ENCODE results near the gene SLC24A4. TPM values are rescaled to one million over a fixed set of nuclear protein-coding genes. Genes with fewer than 3 reads are reported as not detected.
A peak's percentile ranks its signal among the peaks of the same experiment; 100 is the strongest.

SLC24A4 gene
- total and polyA plus RNA-seq, 7 experiments from 2014 or later = 0.10 to 15.3 (median 2.1) TPM; not detected in 4

GRCh38 chr14:92440345-92441003 lies 117.5 kb downstream of the SLC24A4 start:
- Mint-ChIP-seq H3K4me1 (peaks cover 0 to 17% (median 3%) of the 10 kb centered on the region in 7 donors), H3K36me3 (no peaks in the 10 kb centered on the region), H3K4me3 (no peak overlapping the region), H3K27ac (no peak overlapping the region), H3K27me3 (peaks cover 0 to 5% (median 3%) of the 10 kb centered on the region in 5 donors), H3K9me3 (peaks cover 0 to 6% (median 0%) of the 10 kb centered on the region in 11 donors)
- ChIA-PET CTCF (no interaction called here), POLR2A (no interaction called here)
- DNase-seq = no peak
- Histone ChIP-seq H3K4me3 (ENCODE audit: low read length) (no peak overlapping the region), H3K9me3 (ENCODE audit: control insufficient read depth in 2 of 3, low read length in 3 of 3) (no peaks in the 10 kb centered on the region), H3K36me3 (ENCODE audit: control insufficient read depth in 2 of 3, insufficient read depth in 3 of 3, low read length in 3 of 3) (no peaks in the 10 kb centered on the region), H3K27ac (ENCODE audit: low read depth, low read length) (no peak overlapping the region), H3K4me1 (ENCODE audit: control insufficient read depth in 2 of 2, insufficient read depth in 2 of 2, low read length in 2 of 2) (peaks cover 0 to 14% of the 10 kb centered on the region in 2 donors), H3K27me3 (ENCODE audit: control insufficient read depth in 2 of 2, insufficient read depth in 2 of 2, low read length in 2 of 2) (no peaks in the 10 kb centered on the region)
- intact Hi-C loops (cut with micrococcal nuclease) = no loop called here
- no peak for ATAC-seq

- no peaks in the 10 kb centered on the region for H3K27me3 ChIP-seq (ENCODE audit: control insufficient read depth in 2 of 2, insufficient read depth in 2 of 2, low read length in 2 of 2)
- DNase-seq (no peak), ATAC-seq (no peak)
- peaks cover 0 to 14% of the 10 kb centered on the region in 2 donors for H3K4me1 ChIP-seq (ENCODE audit: control insufficient read depth in 2 of 2, insufficient read depth in 2 of 2, low read length in 2 of 2)
- H3K27ac ChIP-seq (ENCODE audit: low read depth, low read length) = no peak overlapping the region
- CTCF ChIA-PET = no interaction called here
- H3K9me3 Mint-ChIP-seq = peaks cover 0 to 5% (median 2%) of the 10 kb centered on the region in 11 donors
- H3K27me3 Mint-ChIP-seq = peaks cover 0 to 5% (median 3%) of the 10 kb centered on the region in 5 donors
- H3K4me1 Mint-ChIP-seq = peaks cover 0 to 22% (median 3%) of the 10 kb centered on the region in 7 donors
- intact Hi-C loops (cut with micrococcal nuclease) = no loop called here
- H3K4me3 Mint-ChIP-seq = no peak overlapping the region
- H3K36me3 Mint-ChIP-seq = no peaks in the 10 kb centered on the region
- POLR2A ChIA-PET = no interaction called here
- peak overlapping the region in 1 of 9 donors; percentile 12 for H3K27ac Mint-ChIP-seq
- no peak overlapping the region for H3K4me3 ChIP-seq (ENCODE audit: low read length)
- no peaks in the 10 kb centered on the region for H3K36me3 ChIP-seq (ENCODE audit: control insufficient read depth in 2 of 3, insufficient read depth in 3 of 3, low read length in 3 of 3)
- no peaks in the 10 kb centered on the region for H3K9me3 ChIP-seq (ENCODE audit: control insufficient read depth in 2 of 3, low read length in 3 of 3)
Observed at GRCh38 chr14:92441751-92442504, 119.0 kb downstream of the SLC24A4 start.

- Mint-ChIP-seq H3K4me3 (no peak overlapping the region), H3K36me3 (no peaks in the 10 kb centered on the region), H3K27me3 (peaks cover 0 to 5% (median 3%) of the 10 kb centered on the region in 5 donors), H3K4me1 (peaks cover 0 to 26% (median 0%) of the 10 kb centered on the region in 7 donors), H3K27ac (no peak overlapping the region), H3K9me3 (peaks cover 0 to 5% (median 0%) of the 10 kb centered on the region in 11 donors)
- Histone ChIP-seq H3K36me3 (ENCODE audit: control insufficient read depth in 2 of 3, insufficient read depth in 3 of 3, low read length in 3 of 3) (no peaks in the 10 kb centered on the region), H3K27me3 (ENCODE audit: control insufficient read depth in 2 of 2, insufficient read depth in 2 of 2, low read length in 2 of 2) (no peaks in the 10 kb centered on the region), H3K4me1 (ENCODE audit: control insufficient read depth in 2 of 2, insufficient read depth in 2 of 2, low read length in 2 of 2) (peaks cover 0 to 14% of the 10 kb centered on the region in 2 donors), H3K4me3 (ENCODE audit: low read length) (no peak overlapping the region), H3K27ac (ENCODE audit: low read depth, low read length) (no peak overlapping the region), H3K9me3 (ENCODE audit: control insufficient read depth in 2 of 3, low read length in 3 of 3) (no peaks in the 10 kb centered on the region)
- DNase-seq (no peak), ATAC-seq (no peak)
- intact Hi-C loops (cut with micrococcal nuclease) = no loop called here
- ChIA-PET POLR2A (no interaction called here), CTCF (no interaction called here)
Observed at GRCh38 chr14:92443167-92443566, 120.2 kb downstream of the SLC24A4 start.

GRCh38 chr14:92443741-92444140 lies 120.8 kb downstream of the SLC24A4 start:
- H3K4me1 Mint-ChIP-seq = peaks cover 0 to 26% (median 0%) of the 10 kb centered on the region in 7 donors
- H3K27ac Mint-ChIP-seq = no peak overlapping the region
- H3K36me3 Mint-ChIP-seq = no peaks in the 10 kb centered on the region
- H3K9me3 Mint-ChIP-seq = peaks cover 0 to 5% (median 0%) of the 10 kb centered on the region in 11 donors
- H3K27me3 Mint-ChIP-seq = peaks cover 0 to 5% (median 3%) of the 10 kb centered on the region in 5 donors
- no peaks in the 10 kb centered on the region for H3K36me3 ChIP-seq (ENCODE audit: control insufficient read depth in 2 of 3, insufficient read depth in 3 of 3, low read length in 3 of 3)
- ChIA-PET POLR2A (no interaction called here), CTCF (no interaction called here)
- H3K27ac ChIP-seq (ENCODE audit: low read depth, low read length) = no peak overlapping the region
- peaks cover 0 to 14% of the 10 kb centered on the region in 2 donors for H3K4me1 ChIP-seq (ENCODE audit: control insufficient read depth in 2 of 2, insufficient read depth in 2 of 2, low read length in 2 of 2)
- DNase-seq (no peak), ATAC-seq (no peak)
- no peaks in the 10 kb centered on the region for H3K9me3 ChIP-seq (ENCODE audit: control insufficient read depth in 2 of 3, low read length in 3 of 3)
- H3K27me3 ChIP-seq (ENCODE audit: control insufficient read depth in 2 of 2, insufficient read depth in 2 of 2, low read length in 2 of 2) = no peaks in the 10 kb centered on the region
- no peak overlapping the region for H3K4me3 Mint-ChIP-seq
- no peak overlapping the region for H3K4me3 ChIP-seq (ENCODE audit: low read length)
- intact Hi-C loops (cut with micrococcal nuclease) = no loop called here

- no peak for DNase-seq
- Mint-ChIP-seq H3K36me3 (no peaks in the 10 kb centered on the region), H3K4me1 (peaks cover 0 to 18% (median 0%) of the 10 kb centered on the region in 7 donors), H3K27ac (no peak overlapping the region), H3K4me3 (no peak overlapping the region), H3K27me3 (no peaks in the 10 kb centered on the region), H3K9me3 (peaks cover 0 to 5% (median 0%) of the 10 kb centered on the region in 11 donors)
- Histone ChIP-seq H3K9me3 (ENCODE audit: control insufficient read depth in 2 of 3, low read length in 3 of 3) (no peaks in the 10 kb centered on the region), H3K36me3 (ENCODE audit: control insufficient read depth in 2 of 3, insufficient read depth in 3 of 3, low read length in 3 of 3) (no peaks in the 10 kb centered on the region), H3K4me3 (ENCODE audit: low read length) (no peak overlapping the region), H3K4me1 (ENCODE audit: control insufficient read depth in 2 of 2, insufficient read depth in 2 of 2, low read length in 2 of 2) (peaks cover 0 to 9% of the 10 kb centered on the region in 2 donors), H3K27ac (ENCODE audit: low read depth, low read length) (no peak overlapping the region), H3K27me3 (ENCODE audit: control insufficient read depth in 2 of 2, insufficient read depth in 2 of 2, low read length in 2 of 2) (no peaks in the 10 kb centered on the region)
- ChIA-PET CTCF (no interaction called here), POLR2A (no interaction called here)
- ATAC-seq = no peak
- intact Hi-C loops (cut with micrococcal nuclease) = no loop called here
Observed at GRCh38 chr14:92446771-92447170, 123.8 kb downstream of the SLC24A4 start.

- H3K4me1 Mint-ChIP-seq = peaks cover 0 to 12% (median 0%) of the 10 kb centered on the region in 7 donors
- H3K27ac Mint-ChIP-seq = no peak overlapping the region
- ChIA-PET CTCF (no interaction called here), POLR2A (no interaction called here)
- no peak overlapping the region for H3K4me3 Mint-ChIP-seq
- Histone ChIP-seq H3K4me3 (ENCODE audit: low read length) (no peak overlapping the region), H3K27me3 (ENCODE audit: control insufficient read depth in 2 of 2, insufficient read depth in 2 of 2, low read length in 2 of 2) (no peaks in the 10 kb centered on the region), H3K36me3 (ENCODE audit: control insufficient read depth in 2 of 3, insufficient read depth in 3 of 3, low read length in 3 of 3) (no peaks in the 10 kb centered on the region), H3K4me1 (ENCODE audit: control insufficient read depth in 2 of 2, insufficient read depth in 2 of 2, low read length in 2 of 2) (peaks cover 0 to 1% of the 10 kb centered on the region in 2 donors), H3K9me3 (ENCODE audit: control insufficient read depth in 2 of 3, low read length in 3 of 3) (no peaks in the 10 kb centered on the region), H3K27ac (ENCODE audit: low read depth, low read length) (no peak overlapping the region)
- peaks cover 0 to 5% (median 0%) of the 10 kb centered on the region in 11 donors for H3K9me3 Mint-ChIP-seq
- DNase-seq (no peak), ATAC-seq (no peak)
- no peaks in the 10 kb centered on the region for H3K36me3 Mint-ChIP-seq
- intact Hi-C loops (cut with micrococcal nuclease) = no loop called here
- H3K27me3 Mint-ChIP-seq = no peaks in the 10 kb centered on the region
Observed at GRCh38 chr14:92447416-92448197, 124.6 kb downstream of the SLC24A4 start.

Data from naive thymus-derived CD4-positive, alpha-beta T cell (primary cell).